ENCODE data around the gene POU4F2.

GRCh38 chr4:146632770-146633470 lies 5.8 kb upstream of the POU4F2 start:
- TF ChIP-seq EZH2phosphoT487 (IDR thresholded peaks at IDR 0.05) (no peak), CTCF (IDR thresholded peaks at IDR 0.05) (no peak), EZH2 (IDR thresholded peaks at IDR 0.05) (no peak)
